A172 (cell line): ENCODE measurements around the gene LRRC56. TPM values are rescaled to one million over a fixed set of nuclear protein-coding genes. Genes with fewer than 3 reads are reported as not detected.

Experiments
- DNase-seq: peaks from one replicate; pipeline ENCODE4 v3.0.0-alpha.2; 2015; ENCODE audit warnings: low spot score
- total RNA-seq: library from RNA; depleted of rRNA; stranded (reverse); fragments of >200 nt; shearing (Covaris generic); gene quantifications from 2 replicates; pipeline ENCODE4 v1.2.3, GENCODE V29; 2014

LRRC56 gene
- total RNA-seq, 1 experiment from 2014 or later = not detected

- no peak for DNase-seq
Measured at GRCh38 chr11:521177-521688, 16.1 kb upstream of the LRRC56 start.

DNA sequence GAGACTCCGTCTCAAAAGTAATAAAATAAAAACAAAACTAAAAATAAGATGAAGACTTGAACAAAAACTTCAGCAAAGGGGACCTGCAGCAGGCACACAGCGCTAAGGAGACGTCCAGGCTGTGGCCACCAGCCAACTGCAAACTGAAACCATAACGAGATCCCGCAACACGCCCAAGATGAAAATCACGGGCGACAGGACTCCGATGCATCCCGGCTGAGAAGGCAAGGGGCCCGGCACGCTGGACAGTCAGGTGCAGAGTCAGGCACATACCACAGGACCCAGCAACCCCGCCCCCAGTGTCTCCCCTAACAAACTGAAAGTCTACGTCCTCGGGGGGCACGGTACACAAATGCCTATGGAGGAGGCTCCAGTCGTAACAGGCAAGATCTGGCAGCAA is 11.1 kb upstream of the LRRC56 start:
- DNase-seq = no peak

DNA sequence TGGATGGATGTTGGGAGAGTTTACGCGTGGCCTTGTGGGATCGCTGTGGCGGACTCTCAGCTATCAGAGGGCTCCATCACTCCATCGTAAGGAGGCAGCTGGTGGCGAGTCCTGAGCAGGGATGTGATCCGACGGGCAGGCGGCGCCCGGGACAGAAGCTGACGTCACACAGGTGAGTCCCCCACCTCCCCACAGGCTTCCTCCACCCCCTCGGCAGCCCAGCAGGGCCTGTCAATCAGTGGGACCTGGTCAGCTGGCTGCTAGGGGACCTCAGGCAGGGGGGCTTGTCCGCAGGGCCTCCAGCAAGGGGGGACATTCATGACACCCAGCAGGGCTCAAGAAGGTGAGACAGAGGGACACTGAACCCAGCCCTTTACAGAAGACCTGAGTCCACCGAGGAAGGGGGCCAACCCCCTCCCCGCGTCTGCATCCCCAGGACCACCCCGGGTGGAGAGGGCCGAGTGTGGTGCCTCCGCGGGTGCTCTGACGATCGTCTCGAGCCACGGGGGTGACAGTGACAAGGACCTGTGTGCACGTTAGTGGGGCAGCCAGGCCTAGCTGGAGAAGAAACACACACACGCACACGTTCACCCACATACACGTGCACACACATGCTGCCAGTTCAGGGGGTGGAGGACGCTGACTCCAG is 9.0 kb upstream of the LRRC56 start:
- no peak for DNase-seq

DNA sequence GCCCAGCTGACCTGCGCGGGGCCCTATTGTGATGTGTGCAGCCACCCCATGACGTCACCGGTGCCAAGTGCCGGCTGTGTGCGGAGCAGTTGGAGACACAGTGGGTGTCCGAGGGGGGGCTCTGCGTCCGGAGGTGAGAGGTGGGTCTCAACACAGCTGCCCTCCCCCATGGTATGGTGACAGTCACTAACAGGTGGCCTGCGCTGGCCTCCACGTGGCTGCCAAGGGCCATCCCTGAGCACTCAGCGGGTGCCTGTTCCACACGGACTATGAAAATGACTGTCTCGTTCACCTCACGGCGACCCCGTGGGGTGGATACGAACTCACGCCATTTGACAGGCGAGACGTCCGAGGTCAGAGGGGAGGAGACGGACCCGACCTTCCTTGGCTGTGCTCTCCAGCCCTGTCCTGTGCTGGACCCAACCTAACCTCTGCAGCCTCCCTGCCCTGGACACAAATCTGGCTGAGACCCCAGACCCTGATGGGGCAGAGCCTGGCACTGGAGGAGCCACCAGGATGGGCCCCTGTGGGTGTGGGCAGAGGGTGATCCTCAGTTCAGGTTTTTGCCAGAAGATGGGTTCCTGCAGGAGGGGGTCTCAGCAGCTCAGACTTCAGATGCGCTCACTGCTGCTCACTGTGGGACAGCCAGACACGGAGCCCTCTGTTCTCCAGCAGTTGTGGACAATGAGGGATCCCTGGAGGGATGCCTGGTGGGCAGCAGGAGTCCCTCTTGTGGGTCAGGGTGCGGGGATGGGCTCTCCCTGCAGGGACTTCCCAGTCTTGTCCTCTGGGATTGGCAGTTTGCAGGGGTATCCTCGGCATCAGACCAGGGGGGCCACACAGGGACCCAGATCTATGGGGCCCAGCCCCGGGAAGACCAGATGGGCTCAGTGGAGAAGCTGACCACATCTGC is 8.3 kb upstream of the LRRC56 start:
- DNase-seq = no peak

DNA sequence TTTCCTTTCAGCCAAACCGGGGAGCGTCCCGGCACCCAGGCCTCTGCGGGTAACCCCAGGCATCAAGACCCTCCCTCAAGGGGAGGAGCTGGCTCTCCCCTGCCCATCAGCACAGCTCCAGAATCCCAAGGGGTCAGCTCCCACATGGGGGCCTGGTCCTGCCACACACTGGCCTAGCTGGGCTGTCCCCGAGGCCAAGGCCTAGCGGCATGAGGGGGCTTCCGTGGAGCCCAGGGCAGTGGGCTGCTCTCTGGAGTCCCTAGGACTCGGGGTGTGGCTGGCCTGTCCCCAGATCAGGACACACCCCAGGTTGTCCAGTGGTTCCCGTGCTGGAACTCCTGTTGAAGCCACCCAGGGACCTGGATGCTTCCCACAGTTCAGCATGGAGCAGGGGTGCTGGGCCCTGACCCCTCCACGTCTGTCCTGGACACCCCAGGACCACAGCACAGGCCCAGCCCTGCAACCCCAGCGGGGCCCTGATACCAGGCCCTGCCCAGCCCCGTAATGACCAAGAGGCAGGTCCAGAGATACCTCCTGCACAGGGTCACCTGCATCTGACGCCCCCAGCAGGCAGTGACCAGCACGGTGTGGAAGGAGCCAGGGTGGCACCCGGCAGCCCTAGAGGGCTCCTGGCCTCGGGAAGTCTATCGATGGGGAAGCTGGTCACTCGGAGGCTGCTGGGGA is 7.5 kb upstream of the LRRC56 start:
- DNase-seq = no peak

DNA sequence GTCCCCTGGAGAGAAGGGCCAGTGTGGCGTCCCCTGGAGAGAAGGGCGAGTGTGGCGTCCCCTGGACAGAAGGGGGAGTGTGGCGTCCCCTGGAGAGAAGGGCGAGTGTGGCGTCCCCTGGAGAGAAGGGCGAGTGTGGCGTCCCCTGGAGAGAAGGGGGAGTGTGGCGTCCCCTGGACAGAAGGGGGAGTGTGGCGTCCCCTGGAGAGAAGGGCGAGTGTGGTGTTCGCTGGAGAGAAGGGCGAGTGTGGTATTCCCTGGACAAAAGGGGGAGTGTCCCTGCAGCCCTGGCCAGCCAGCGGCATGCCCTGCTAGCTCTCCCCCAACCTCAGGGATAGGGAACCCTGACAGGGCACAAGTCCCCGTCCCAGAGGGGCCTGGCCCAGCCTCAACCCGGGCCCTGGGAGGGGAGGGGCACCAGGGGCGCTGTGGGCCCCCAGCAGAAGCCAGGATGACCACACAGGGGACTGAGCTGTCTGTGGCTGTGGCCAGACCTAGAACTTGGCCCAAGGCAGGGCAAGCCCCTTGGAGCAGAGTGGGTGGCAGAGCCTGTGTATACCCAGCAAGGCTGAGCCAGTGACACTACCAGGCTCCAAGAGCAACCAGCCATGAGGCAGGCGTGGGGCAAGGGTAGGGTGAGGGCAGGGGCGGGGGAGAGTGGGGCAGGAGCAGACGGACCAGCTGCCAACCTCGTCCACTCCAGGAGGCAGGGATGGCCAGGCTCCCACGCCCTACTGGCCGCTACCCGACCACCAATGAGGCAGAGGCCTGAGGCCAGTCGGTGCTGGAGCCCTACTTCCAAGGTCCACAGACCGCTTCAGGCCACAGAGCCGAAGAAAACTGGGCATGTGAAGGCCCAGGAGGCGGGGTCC is 6.1 kb upstream of the LRRC56 start:
- DNase-seq = no peak

GRCh38 chr11:531919-532526 is 5.3 kb upstream of the LRRC56 start:
- DNase-seq = no peak

- DNase-seq = no peak
Measured at GRCh38 chr11:532527-532985, 4.8 kb upstream of the LRRC56 start.

DNA sequence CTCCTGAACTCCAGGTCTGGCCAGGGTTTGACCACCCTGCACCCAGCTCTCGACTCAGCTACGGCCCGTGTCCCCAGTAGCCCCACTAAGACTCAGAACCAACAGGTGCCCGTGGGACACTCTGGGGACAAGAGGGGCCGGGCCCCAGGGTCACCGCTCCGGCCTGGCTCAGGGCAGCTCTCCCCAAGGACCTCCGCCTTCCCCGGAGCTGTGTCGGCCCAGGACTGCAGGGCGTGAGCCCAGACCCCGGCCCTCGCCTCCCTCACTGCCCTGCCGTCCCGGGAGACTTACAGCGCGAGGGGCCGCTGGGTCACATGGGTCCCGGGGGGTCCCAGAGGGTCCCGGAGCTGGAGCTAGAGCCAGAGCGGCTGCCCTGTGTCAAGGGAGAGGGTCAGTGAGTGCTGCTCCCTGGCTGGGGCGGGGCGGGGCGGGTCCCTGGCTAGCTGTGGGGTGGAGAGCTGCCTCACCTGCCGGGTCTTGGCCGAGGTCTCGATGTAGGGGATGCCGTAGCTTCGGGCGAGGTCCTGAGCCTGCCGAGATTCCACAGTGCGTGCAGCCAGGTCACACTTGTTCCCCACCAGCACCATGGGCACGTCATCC is 4.2 kb upstream of the LRRC56 start:
- DNase-seq = no peak

GRCh38 chr11:533586-534395 is 3.5 kb upstream of the LRRC56 start:
- no peak for DNase-seq

DNA sequence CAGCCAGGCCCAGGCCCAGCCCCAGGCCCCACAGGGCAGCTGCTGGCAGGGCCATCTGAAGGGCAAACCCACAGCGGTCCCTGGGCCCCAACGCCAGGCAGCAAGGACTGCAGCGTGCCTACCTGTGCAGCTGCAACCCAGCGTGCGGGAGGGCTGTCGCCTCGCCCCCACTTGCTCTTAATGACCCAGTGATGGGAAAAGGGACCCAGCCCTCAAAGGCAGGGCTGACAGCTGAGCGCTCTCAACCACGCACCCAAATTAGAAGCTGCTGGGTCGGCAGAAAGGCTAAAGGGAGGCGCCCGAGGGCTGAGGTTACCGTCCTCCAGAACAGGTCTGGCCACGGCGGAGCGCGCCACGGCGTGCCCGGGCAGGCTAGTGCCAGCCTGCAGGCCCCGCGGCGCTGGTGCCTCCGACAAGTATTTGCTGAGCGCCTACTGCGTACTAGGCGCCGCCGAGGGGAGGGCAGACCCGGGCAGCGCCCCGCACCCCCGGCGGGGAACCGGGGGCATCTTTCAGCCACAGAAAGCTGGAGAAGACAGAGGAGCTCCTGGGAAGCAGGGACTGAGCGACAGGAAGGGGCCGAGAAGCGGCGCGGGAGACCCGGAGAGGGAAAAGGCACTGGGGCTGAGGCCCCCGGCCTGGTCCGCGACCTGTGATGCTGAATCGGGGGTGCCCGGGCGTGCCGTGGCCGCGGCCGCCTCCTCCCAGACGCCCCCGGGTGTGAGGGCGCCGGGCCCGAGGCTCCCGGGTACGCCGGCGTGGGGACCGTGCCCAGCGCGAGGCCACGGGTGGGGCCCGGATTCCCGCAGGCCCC is 2.7 kb upstream of the LRRC56 start:
- DNase-seq = no peak

GRCh38 chr11:535210-535518 is 2.2 kb upstream of the LRRC56 start:
- DNase-seq = no peak

GRCh38 chr11:535519-536454 is 1.5 kb upstream of the LRRC56 start, which contains the start of gene HRAS:
Gene HRAS, minus strand, starts transcription at chr11:535576.
- DNase-seq = peak; percentile 73

DNA sequence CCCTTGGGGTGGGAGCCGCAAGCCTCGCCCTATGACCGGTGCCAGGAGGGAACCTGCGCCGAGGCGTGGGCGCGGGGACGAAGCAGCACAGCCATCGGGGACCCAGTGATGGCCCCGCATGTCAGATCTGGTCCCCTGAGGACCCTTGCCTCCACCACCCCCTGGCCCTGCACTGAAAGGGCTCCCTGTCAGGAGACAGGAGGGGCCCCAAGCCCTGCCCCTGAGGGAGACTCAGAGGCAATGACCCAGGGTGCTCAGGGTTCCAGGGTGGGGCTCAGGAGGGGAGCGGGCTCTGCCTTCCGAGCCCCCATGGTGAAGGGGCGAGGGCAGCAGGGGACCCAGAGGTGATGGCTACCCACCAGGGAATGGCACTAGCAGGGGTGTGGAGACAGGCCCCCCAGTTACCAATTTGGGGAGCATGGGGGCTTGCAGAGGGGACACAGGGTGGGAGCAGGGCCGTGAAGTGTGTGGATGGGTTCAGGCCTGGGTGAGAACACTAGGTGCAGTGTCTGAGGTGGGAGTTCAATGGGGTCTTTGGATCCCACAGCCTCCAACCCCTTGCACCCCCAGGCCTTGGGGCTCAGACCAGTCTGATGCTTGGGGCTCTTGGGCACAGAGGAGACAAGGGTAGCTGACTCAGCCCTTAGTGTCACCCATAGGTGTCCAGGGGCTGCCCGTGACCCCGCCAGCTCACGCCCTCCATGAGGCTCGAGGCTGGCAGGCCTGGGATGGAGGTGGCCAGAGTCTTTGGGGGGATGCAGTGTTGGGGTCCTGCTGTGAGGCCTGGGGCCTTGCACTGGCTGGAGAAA is 499 bp downstream of the LRRC56 start:
- no peak for DNase-seq

GRCh38 chr11:538431-539051 is 1.2 kb downstream of the LRRC56 start:
- no peak for DNase-seq

- no peak for DNase-seq
Measured at GRCh38 chr11:539971-540481, 2.7 kb downstream of the LRRC56 start.
